Right atrium auricular region (tissue), 2 donors: Measurements from ENCODE around the gene TSPAN18. TPM values are rescaled to one million over a fixed set of nuclear protein-coding genes. Genes with fewer than 3 reads are reported as not detected.

Source experiments
- total RNA-seq, 2 donors: library from RNA; depleted of rRNA; stranded (reverse); fragments of >200 nt; gene quantifications; one replicate each; pipeline ENCODE4 v1.1.0, GENCODE V29; 2016

Gene TSPAN18
- total RNA-seq, 2 donors from 2014 or later = 76.3 to 79.3 TPM

Other genes with a start within 250 kb of the TSPAN18 start
- gene CD82, start 161.3 kb upstream of the TSPAN18 start, total RNA-seq = 10 to 100 TPM in 1 of 2 donors, 1 to 10 TPM in 1; 6.8 to 17.7 TPM
- 10 to 100 TPM; 46.7 to 89.0 TPM for gene TP53I11, start 223.9 kb downstream of the TSPAN18 start, total RNA-seq